ENCODE measurements around the gene CTDSP2.

The CTDSP2 gene

GRCh38 chr12:57846577-57847319 is at the start of gene CTDSP2:
Gene CTDSP2, minus strand, starts transcription at chr12:57846729. Its CDS starts 294 bp downstream, at chr12:57846435.
- peak within 1 kb of the TSS; percentile 90 for H3K9ac ChIP-seq (ENCODE audit: low read length)
- H3K27ac ChIP-seq (ENCODE audit: low read length) = peak within 1 kb of the TSS; percentile 71
- peak within 1 kb of the TSS; percentile 98 for H3K4me2 ChIP-seq (ENCODE audit: low read length)
- H3K9me3 ChIP-seq (ENCODE audit: insufficient read depth, low read length) = no peaks in the 10 kb centered on the region
- H3K4me1 ChIP-seq (ENCODE audit: low read length) = peaks cover 38% of the 10 kb centered on the region
- H4K20me1 ChIP-seq (ENCODE audit: insufficient read depth, low read length) = peaks cover 30% of the 10 kb centered on the region
- peaks cover 46% of the 10 kb centered on the region for H3K79me2 ChIP-seq (ENCODE audit: low read length)
- TF ChIP-seq CTCF (IDR thresholded peaks at IDR 0.05; ENCODE audit: low read depth, low read length) = no peak
- H3K4me3 ChIP-seq (ENCODE audit: low read length) = peak within 1 kb of the TSS; percentile 89
- H3K36me3 ChIP-seq (replicated peaks; ENCODE audit: low read depth, low read length) = peaks cover 5% of the 10 kb centered on the region
- peak within 1 kb of the TSS; percentile 93 for H2AFZ ChIP-seq (ENCODE audit: low read depth, low read length)
- H3K27me3 ChIP-seq (ENCODE audit: low read depth, low read length) = peaks cover 24% of the 10 kb centered on the region

GRCh38 chr12:57896115-57896433 is 49.5 kb upstream of the CTDSP2 start:
- Histone ChIP-seq H3K4me2 (ENCODE audit: low read length) (peak overlapping the region; percentile 99), H3K9ac (ENCODE audit: low read length) (peak overlapping the region; percentile 74)

GRCh38 chr12:57895389-57896114 is 49.0 kb upstream of the CTDSP2 start:
- Histone ChIP-seq H3K79me2 (ENCODE audit: low read length) (no peaks in the 10 kb centered on the region), H2AFZ (ENCODE audit: low read depth, low read length) (peak overlapping the region; percentile 89), H3K4me1 (ENCODE audit: low read length) (peaks cover 60% of the 10 kb centered on the region), H3K4me3 (ENCODE audit: low read length) (peak overlapping the region; percentile 85), H3K27ac (ENCODE audit: low read length) (no peak overlapping the region), H3K27me3 (ENCODE audit: low read depth, low read length) (no peaks in the 10 kb centered on the region), H3K9ac (ENCODE audit: low read length) (peak overlapping the region; percentile 74; the same call in 1 of the 2 replicates), H3K4me2 (ENCODE audit: low read length) (peak overlapping the region; percentile 99), H4K20me1 (ENCODE audit: insufficient read depth, low read length) (no peaks in the 10 kb centered on the region), H3K36me3 (replicated peaks; ENCODE audit: low read depth, low read length) (no peaks in the 10 kb centered on the region), H3K9me3 (ENCODE audit: insufficient read depth, low read length) (no peaks in the 10 kb centered on the region)
- TF ChIP-seq EZH2phosphoT487 (IDR thresholded peaks at IDR 0.05; ENCODE audit: low read depth) (no peak), CTCF (IDR thresholded peaks at IDR 0.05; ENCODE audit: low read depth, low read length) (no peak)

More at GRCh38 chr12:57896115-57896433, 49.5 kb upstream of the CTDSP2 start:
- TF ChIP-seq EZH2phosphoT487 (IDR thresholded peaks at IDR 0.05; ENCODE audit: low read depth) (no peak), CTCF (IDR thresholded peaks at IDR 0.05; ENCODE audit: low read depth, low read length) (peak; percentile 27; the same call in 1 of the 2 replicates)
- H3K9me3 ChIP-seq (ENCODE audit: insufficient read depth, low read length) = no peaks in the 10 kb centered on the region
- H3K27me3 ChIP-seq (ENCODE audit: low read depth, low read length) = no peaks in the 10 kb centered on the region
- peak overlapping the region; percentile 89 for H2AFZ ChIP-seq (ENCODE audit: low read depth, low read length)
- H3K27ac ChIP-seq (ENCODE audit: low read length) = no peak overlapping the region
- H3K36me3 ChIP-seq (replicated peaks; ENCODE audit: low read depth, low read length) = no peaks in the 10 kb centered on the region
- H3K4me1 ChIP-seq (ENCODE audit: low read length) = peaks cover 60% of the 10 kb centered on the region
- no peaks in the 10 kb centered on the region for H4K20me1 ChIP-seq (ENCODE audit: insufficient read depth, low read length)
- H3K4me3 ChIP-seq (ENCODE audit: low read length) = peak overlapping the region; percentile 85
- H3K79me2 ChIP-seq (ENCODE audit: low read length) = no peaks in the 10 kb centered on the region
